GM12872 (cell line): Measurements from ENCODE around the gene NKX3-2.
A peak's percentile ranks its signal among the peaks of the same experiment; 100 is the strongest.

Experiments
- CTCF ChIP-seq: IDR thresholded peaks from 3 replicates; pipeline ENCODE4 v1.5.1; 2011; ENCODE audit warnings: low read depth, mild to moderate bottlenecking, low read length, moderate library complexity; ENCODE audit not compliant: insufficient read depth

The NKX3-2 gene

GRCh38 chr4:13548984-13549546 lies 4.8 kb upstream of the NKX3-2 start:
- TF ChIP-seq CTCF: peak; percentile 82

- TF ChIP-seq CTCF: no peak
Measured at GRCh38 chr4:13548059-13548983, 4.0 kb upstream of the NKX3-2 start.

- TF ChIP-seq CTCF: no peak
Measured at GRCh38 chr4:13547485-13548041, 3.3 kb upstream of the NKX3-2 start.

GRCh38 chr4:13546941-13547484 lies 2.7 kb upstream of the NKX3-2 start:
- TF ChIP-seq CTCF: no peak

- TF ChIP-seq CTCF: no peak
Measured at GRCh38 chr4:13546142-13546940, 2.0 kb upstream of the NKX3-2 start.

GRCh38 chr4:13545394-13545808 lies 1.1 kb upstream of the NKX3-2 start:
- TF ChIP-seq CTCF: no peak
